HEK293 (cell line): ENCODE results near the gene FLYWCH1.
A peak's percentile ranks its signal among the peaks of the same experiment; 100 is the strongest.

ENCODE experiments used
- ATF2 ChIP-seq: fragments of 450-650 bp; formaldehyde crosslinking; IDR thresholded peaks from 2 replicates; pipeline ENCODE4 v1.5.1; 2016; ENCODE audit warnings: missing biosample characterization, missing genetic modification characterization, low read depth
- ELK4 ChIP-seq: IDR thresholded peaks from 2 replicates; pipeline ENCODE4 v1.6.1; 2011; ENCODE audit warnings: mild to moderate bottlenecking, low read depth, low read length, borderline replicate concordance
- GFI1B ChIP-seq: fragments of 450-650 bp; formaldehyde crosslinking; IDR thresholded peaks from 2 replicates; pipeline ENCODE4 v1.5.1; 2016; ENCODE audit warnings: missing biosample characterization, missing genetic modification characterization
- HIC1 ChIP-seq: fragments of 450-650 bp; formaldehyde crosslinking; IDR thresholded peaks from 2 replicates; pipeline ENCODE4 v1.5.1; 2016; ENCODE audit warnings: missing biosample characterization, missing genetic modification characterization
- IKZF3 ChIP-seq: fragments of 450-650 bp; IDR thresholded peaks from 2 replicates; pipeline ENCODE4 v1.5.0; 2018; ENCODE audit warnings: missing biosample characterization, mild to moderate bottlenecking, missing genetic modification characterization, moderate library complexity
- PRDM6 ChIP-seq: fragments of 450-650 bp; formaldehyde crosslinking; IDR thresholded peaks from 2 replicates; pipeline ENCODE4 v1.5.1; 2017; ENCODE audit warnings: missing biosample characterization, missing genetic modification characterization
- REPIN1 ChIP-seq: fragments of 450-650 bp; formaldehyde crosslinking; IDR thresholded peaks from 2 replicates; pipeline ENCODE4 v1.5.1; 2017; ENCODE audit warnings: missing biosample characterization, missing genetic modification characterization, low read depth
- SP2 ChIP-seq: fragments of 450-650 bp; formaldehyde crosslinking; IDR thresholded peaks from 2 replicates; pipeline ENCODE4 v1.5.1; 2016; ENCODE audit warnings: missing biosample characterization, missing genetic modification characterization
- WT1 ChIP-seq: fragments of 450-650 bp; formaldehyde crosslinking; IDR thresholded peaks from 2 replicates; pipeline ENCODE4 v1.5.1; 2016; ENCODE audit warnings: missing biosample characterization, missing genetic modification characterization
- ZBTB1 ChIP-seq: fragments of 450-650 bp; formaldehyde crosslinking; IDR thresholded peaks from 2 replicates; pipeline ENCODE4 v1.5.1; 2016; ENCODE audit warnings: missing biosample characterization, missing genetic modification characterization
- ZBTB44 ChIP-seq: fragments of 450-650 bp; IDR thresholded peaks from 2 replicates; pipeline ENCODE4 v1.5.1; 2018; ENCODE audit warnings: missing biosample characterization, mild to moderate bottlenecking, missing genetic modification characterization
- ZBTB7A ChIP-seq: fragments of 450-650 bp; formaldehyde crosslinking; IDR thresholded peaks from 2 replicates; pipeline ENCODE4 v1.5.1; 2016; ENCODE audit warnings: low read depth, missing biosample characterization, missing genetic modification characterization
- ZNF121 ChIP-seq: fragments of 450-650 bp; formaldehyde crosslinking; IDR thresholded peaks from 2 replicates; pipeline ENCODE4 v1.5.1; 2016; ENCODE audit warnings: missing biosample characterization, missing genetic modification characterization
- ZNF223 ChIP-seq: fragments of 450-650 bp; formaldehyde crosslinking; IDR thresholded peaks from 2 replicates; pipeline ENCODE4 v1.5.1; 2016; ENCODE audit warnings: missing biosample characterization, missing genetic modification characterization
- ZNF302 ChIP-seq: fragments of 450-650 bp; formaldehyde crosslinking; IDR thresholded peaks from 2 replicates; pipeline ENCODE4 v1.5.1; 2016; ENCODE audit warnings: missing biosample characterization, missing genetic modification characterization, low read depth
- ZNF366 ChIP-seq: fragments of 450-650 bp; formaldehyde crosslinking; conservative IDR thresholded peaks from 2 replicates; pipeline ENCODE4 v1.5.1; 2016; ENCODE audit warnings: missing biosample characterization, missing genetic modification characterization
- ZNF37A ChIP-seq: fragments of 450-650 bp; IDR thresholded peaks from 2 replicates; pipeline ENCODE4 v1.5.1; 2018; ENCODE audit warnings: missing biosample characterization, missing genetic modification characterization
- ZNF391 ChIP-seq: fragments of 450-650 bp; formaldehyde crosslinking; IDR thresholded peaks from 2 replicates; pipeline ENCODE4 v1.5.1; 2016; ENCODE audit warnings: low read depth, missing biosample characterization, missing genetic modification characterization, borderline replicate concordance
- ZNF433 ChIP-seq: fragments of 450-650 bp; formaldehyde crosslinking; IDR thresholded peaks from 2 replicates; pipeline ENCODE4 v1.5.1; 2016; ENCODE audit warnings: missing biosample characterization, missing genetic modification characterization, low read depth
- ZNF48 ChIP-seq: fragments of 450-650 bp; formaldehyde crosslinking; IDR thresholded peaks from 2 replicates; pipeline ENCODE4 v1.5.1; 2016; ENCODE audit warnings: missing biosample characterization, missing genetic modification characterization
- ZNF549 ChIP-seq: fragments of 450-650 bp; IDR thresholded peaks from 2 replicates; pipeline ENCODE4 v1.5.1; 2018; ENCODE audit warnings: missing biosample characterization, missing genetic modification characterization, mild to moderate bottlenecking, inconsistent platforms, moderate library complexity
- ZNF558 ChIP-seq: fragments of 450-650 bp; formaldehyde crosslinking; IDR thresholded peaks from 2 replicates; pipeline ENCODE4 v1.5.1; 2016; ENCODE audit warnings: missing biosample characterization, missing genetic modification characterization
- ZNF610 ChIP-seq: fragments of 450-650 bp; formaldehyde crosslinking; IDR thresholded peaks from 2 replicates; pipeline ENCODE4 v1.5.1; 2016; ENCODE audit warnings: missing biosample characterization, missing genetic modification characterization, borderline replicate concordance
- ZNF658 ChIP-seq: fragments of 450-650 bp; formaldehyde crosslinking; IDR thresholded peaks from 2 replicates; pipeline ENCODE4; 2016; ENCODE audit warnings: missing biosample characterization, missing genetic modification characterization
- ZNF692 ChIP-seq: fragments of 450-650 bp; formaldehyde crosslinking; IDR thresholded peaks from 2 replicates; pipeline ENCODE4 v1.5.1; 2016; ENCODE audit warnings: missing biosample characterization, missing genetic modification characterization
- ZNF792 ChIP-seq: fragments of 450-650 bp; formaldehyde crosslinking; IDR thresholded peaks from 2 replicates; pipeline ENCODE4 v1.5.1; 2016; ENCODE audit warnings: missing biosample characterization, missing genetic modification characterization
- ZNF830 ChIP-seq: fragments of 450-650 bp; IDR thresholded peaks from 2 replicates; pipeline ENCODE4 v1.5.0; 2018; ENCODE audit warnings: missing biosample characterization, missing genetic modification characterization, low read depth, mild to moderate bottlenecking, moderate library complexity
- ZNF837 ChIP-seq: fragments of 450-650 bp; formaldehyde crosslinking; IDR thresholded peaks from 2 replicates; pipeline ENCODE4 v1.5.1; 2016; ENCODE audit warnings: missing biosample characterization, missing genetic modification characterization
- ZSCAN30 ChIP-seq: fragments of 450-650 bp; IDR thresholded peaks from 2 replicates; pipeline ENCODE4 v1.5.1; 2018; ENCODE audit warnings: missing biosample characterization, mild to moderate bottlenecking, missing genetic modification characterization, moderate library complexity

Gene FLYWCH1

GRCh38 chr16:2971134-2971984 lies 59.6 kb downstream of the FLYWCH1 start (continued):
- TF ChIP-seq ZNF610 (no peak), ELK4 (no peak), ZNF792 (tag by site-specific recombination) (no peak), GFI1B (tag by site-specific recombination) (no peak), ZNF558 (no peak), ZNF658 (no peak), PRDM6 (tag by site-specific recombination) (no peak), ZNF48 (tag by site-specific recombination) (no peak), HIC1 (tag by site-specific recombination) (peak; percentile 73), ZNF549 (tag by site-specific recombination) (no peak), IKZF3 (tag by site-specific recombination) (no peak), ZBTB44 (tag by site-specific recombination) (no peak), ZBTB1 (tag by site-specific recombination) (no peak), ZNF433 (no peak), ZSCAN30 (tag by site-specific recombination) (no peak), ZNF830 (tag by site-specific recombination) (no peak), ZNF37A (tag by site-specific recombination) (no peak), WT1 (tag by site-specific recombination) (no peak), ATF2 (tag by site-specific recombination) (no peak), ZNF223 (no peak), ZNF366 (no peak), ZNF302 (no peak), SP2 (no peak), ZNF391 (tag by site-specific recombination) (no peak), ZNF121 (tag by site-specific recombination) (no peak), REPIN1 (tag by site-specific recombination) (no peak), ZBTB7A (no peak), ZNF837 (tag by site-specific recombination) (0 out of 2 replicates have a peak, but pooled peaks have one; percentile 4), ZNF692 (tag by site-specific recombination) (0 out of 2 replicates have a peak, but pooled peaks have one; percentile 18)
